IMR-90 (cell line): ENCODE results near the gene CDC26. TPM values are rescaled to one million over a fixed set of nuclear protein-coding genes. Genes with fewer than 3 reads are reported as not detected.

ENCODE experiments used
- ATAC-seq: fragments of 200-7000 bp; cut with Tn5 transposase; 2 replicates; pipeline ENCODE4 v1.9.1; 2020; ENCODE audit warnings: low read depth, mild to moderate bottlenecking, moderate library complexity
- BruUV-seq: library from RNA; stranded (reverse); fragments of 400-500 nt; replicated peaks from 2 replicates; lab custom pipeline; 2021; lab: Mats Ljungman, UMichigan
- CTCF ChIA-PET: fragments of 300-600 bp; formaldehyde crosslinking; extraction: SDS; loops from one replicate; lab custom pipeline; 2021; ENCODE audit warnings: antibody characterized with exemption; lab: Yijun Ruan, JAX
- POLR2A ChIA-PET: fragments of 300-600 bp; sonication (Branson Sonifier 250); formaldehyde crosslinking; loops from one replicate; lab custom pipeline; 2022; ENCODE audit warnings: antibody characterized with exemption; ENCODE audit not compliant: unreplicated experiment; lab: Charles Lee
- DNase-seq: peaks from one replicate; pipeline ENCODE4 v3.0.0; 2013
- H2AFZ ChIP-seq: replicated peaks from 2 replicates; pipeline ENCODE3; 2013; ENCODE audit warnings: low read length, mild to moderate bottlenecking; ENCODE audit not compliant: poor library complexity
- H2AK5ac ChIP-seq: 2 replicates; pipeline ENCODE4 v1.6.1; 2013; ENCODE audit warnings: low read depth, low read length, inconsistent platforms
- H2AK9ac ChIP-seq: replicated peaks from 2 replicates; pipeline ENCODE3; 2013; ENCODE audit warnings: mild to moderate bottlenecking, low read depth, low read length, moderate library complexity; ENCODE audit not compliant: poor library complexity
- H2BK120ac ChIP-seq: 2 replicates; pipeline ENCODE4 v1.6.1; 2013; ENCODE audit warnings: low read depth, low read length, inconsistent platforms
- H2BK15ac ChIP-seq: 3 replicates; pipeline ENCODE4 v1.6.1; 2013; ENCODE audit warnings: low read depth, low read length, inconsistent platforms
- H2BK20ac ChIP-seq: 2 replicates; pipeline ENCODE4 v1.6.1; 2013; ENCODE audit warnings: low read depth, mild to moderate bottlenecking, inconsistent platforms, low read length, moderate library complexity
- H2BK5ac ChIP-seq: 2 replicates; pipeline ENCODE4 v1.6.1; 2013; ENCODE audit warnings: mild to moderate bottlenecking, low read depth, low read length, inconsistent platforms; ENCODE audit not compliant: poor library complexity, severe bottlenecking
- H3K14ac ChIP-seq: replicated peaks from 2 replicates; pipeline ENCODE4 v1.6.1; 2013; ENCODE audit warnings: low read depth, low read length, inconsistent platforms
- H3K18ac ChIP-seq: 2 replicates; pipeline ENCODE4 v1.6.1; 2013; ENCODE audit warnings: low read depth, low read length, control low read depth
- H3K23ac ChIP-seq: 2 replicates; pipeline ENCODE4 v1.6.1; 2013; ENCODE audit warnings: low read depth, low read length, inconsistent platforms
- H3K27ac ChIP-seq: 2 replicates; pipeline ENCODE4 v1.5.1; 2013; ENCODE audit warnings: mild to moderate bottlenecking, control low read depth, low read length; ENCODE audit not compliant: insufficient read depth
- H3K27me3 ChIP-seq: 2 replicates; pipeline ENCODE4 v1.6.1; 2013; ENCODE audit warnings: low read length; ENCODE audit not compliant: control insufficient read depth, insufficient read depth
- H3K36me3 ChIP-seq: 2 replicates; pipeline ENCODE4 v1.6.1; 2013; ENCODE audit warnings: low read length, mixed read lengths; ENCODE audit not compliant: control insufficient read depth, insufficient read depth
- H3K4ac ChIP-seq: 2 replicates; pipeline ENCODE4 v1.6.1; 2013; ENCODE audit warnings: low read depth, low read length, inconsistent platforms
- H3K4me1 ChIP-seq: 2 replicates; pipeline ENCODE4 v1.6.1; 2013; ENCODE audit warnings: low read length, mixed read lengths; ENCODE audit not compliant: control insufficient read depth, insufficient read depth
- H3K4me2 ChIP-seq: 2 replicates; pipeline ENCODE4 v1.6.1; 2013; ENCODE audit warnings: low read depth, mild to moderate bottlenecking, control low read depth, low read length, moderate library complexity
- H3K4me3 ChIP-seq: 2 replicates; pipeline ENCODE4 v1.5.1; 2013; ENCODE audit warnings: low read depth, mild to moderate bottlenecking, control low read depth, low read length, moderate library complexity; ENCODE audit not compliant: insufficient read depth
- H3K56ac ChIP-seq: 2 replicates; pipeline ENCODE4 v1.6.1; 2013; ENCODE audit warnings: low read length, inconsistent platforms; ENCODE audit not compliant: insufficient read depth; ENCODE audit errors: extremely low read depth
- H3K79me1 ChIP-seq, 2 experiments: 2 replicates each; pipeline ENCODE4 v1.6.1; 2013; ENCODE audit warnings: low read length in 2 of 2, inconsistent platforms in 1 of 2, low read depth in 1 of 2
- H3K9ac ChIP-seq: 2 replicates; pipeline ENCODE4 v1.6.1; 2013; ENCODE audit warnings: low read depth, low read length, control low read depth
- H3K9me1 ChIP-seq: 2 replicates; pipeline ENCODE4 v1.6.1; 2013; ENCODE audit warnings: low read length, inconsistent platforms; ENCODE audit not compliant: insufficient read depth
- H3K9me3 ChIP-seq: 2 replicates; pipeline ENCODE4 v1.6.1; 2013; ENCODE audit warnings: low read length; ENCODE audit not compliant: control insufficient read depth, insufficient read depth
- H4K20me1 ChIP-seq: 2 replicates; pipeline ENCODE4 v1.6.1; 2013; ENCODE audit warnings: low read length, inconsistent platforms; ENCODE audit not compliant: insufficient read depth
- H4K5ac ChIP-seq: 2 replicates; pipeline ENCODE4 v1.6.1; 2013; ENCODE audit warnings: mild to moderate bottlenecking, low read depth, low read length, control low read depth
- H4K8ac ChIP-seq, 2 experiments: 2 replicates each; pipeline ENCODE4 v1.6.1; 2013; ENCODE audit warnings: low read depth in 2 of 2, low read length in 2 of 2, control low read depth in 1 of 2, inconsistent platforms in 1 of 2
- H4K91ac ChIP-seq: 2 replicates; pipeline ENCODE4 v1.6.1; 2013; ENCODE audit warnings: low read depth, low read length, inconsistent platforms; ENCODE audit not compliant: insufficient read depth
- CEBPB ChIP-seq: IDR thresholded peaks from 2 replicates; pipeline ENCODE4 v1.6.1; 2012; ENCODE audit warnings: low read depth, low read length, improper control_type of control experiment
- CHD1 ChIP-seq: IDR thresholded peaks from 2 replicates; pipeline ENCODE4 v1.6.1; 2012; ENCODE audit warnings: low read depth, low read length, improper control_type of control experiment
- MAFK ChIP-seq: IDR thresholded peaks from 2 replicates; pipeline ENCODE4 v1.6.1; 2012; ENCODE audit warnings: low read depth, low read length, improper control_type of control experiment
- MAZ ChIP-seq: IDR thresholded peaks from 2 replicates; pipeline ENCODE4 v1.6.1; 2012; ENCODE audit warnings: low read depth, mild to moderate bottlenecking, low read length, improper control_type of control experiment, moderate library complexity, borderline replicate concordance
- MXI1 ChIP-seq: IDR thresholded peaks from 2 replicates; pipeline ENCODE4 v1.6.1; 2012; ENCODE audit warnings: low read depth, mild to moderate bottlenecking, low read length, moderate library complexity, borderline replicate concordance
- NFE2L2 ChIP-seq: fragments of 150-350 bp; IDR thresholded peaks from 2 replicates; pipeline ENCODE4 v1.6.1; 2016; ENCODE audit warnings: low read depth, mild to moderate bottlenecking, low read length
- POLR2A ChIP-seq: IDR thresholded peaks from 2 replicates; pipeline ENCODE4 v1.6.1; 2012; ENCODE audit warnings: mild to moderate bottlenecking, low read depth, low read length
- RAD21 ChIP-seq: IDR thresholded peaks from 2 replicates; pipeline ENCODE4 v1.6.1; 2012; ENCODE audit warnings: low read length, improper control_type of control experiment
- RCOR1 ChIP-seq: IDR thresholded peaks from 2 replicates; pipeline ENCODE4 v1.6.1; 2012; ENCODE audit warnings: mild to moderate bottlenecking, low read length, improper control_type of control experiment; ENCODE audit not compliant: insufficient replicate concordance
- RFX5 ChIP-seq: IDR thresholded peaks from 2 replicates; pipeline ENCODE4 v1.8.0; 2012; ENCODE audit warnings: low read depth, mild to moderate bottlenecking, low read length, moderate library complexity
- SMC3 ChIP-seq: fragments of 150-350 bp; IDR thresholded peaks from 2 replicates; pipeline ENCODE4 v1.6.1; 2016; ENCODE audit warnings: low read depth, mild to moderate bottlenecking, antibody characterized with exemption, low read length, moderate library complexity
- WGBS, 2 experiments: methylation state at CpG; one replicate each; pipeline versions ENCODE4 v1.1.5 to v1.1.7; 2013; ENCODE audit warnings: missing lambda C conversion rate in 2 of 2; ENCODE audit not compliant: insufficient read length in 1 of 2; ENCODE audit errors: extremely low coverage in 2 of 2; 5-methylcytosine and 5-hydroxymethylcytosine counted together
- dilution Hi-C: fragments of 300-500 bp; cut with HindIII; formaldehyde crosslinking; loops from one replicate; pipeline ENCODE4 v1.14.3; 2018; ENCODE audit warnings: low sequenced_read_pairs; ENCODE audit not compliant: unreplicated experiment
- in situ Hi-C: fragments of 300-500 bp; cut with MboI; formaldehyde crosslinking; loops from 3 replicates; pipeline ENCODE4 v1.14.3; 2019; ENCODE audit warnings: low sequenced_read_pairs, inconsistent platforms, mixed read lengths
- intact Hi-C: fragments of 100-400 bp; cut with micrococcal nuclease; formaldehyde crosslinking; loops from 2 replicates; pipeline ENCODE4 v1.10.0; 2022
- polyA plus RNA-seq, 3 experiments: library from polyadenylated mRNA; depleted of rRNA; stranded (reverse); fragments of >200 nt; gene quantifications; 2 replicates each; pipeline ENCODE4 v1.2.3, GENCODE V29; 2012; ENCODE audit warnings: low replicate concordance in 1 of 3
- total RNA-seq: library from RNA; depleted of rRNA; stranded (reverse); fragments of >200 nt; gene quantifications from 2 replicates; pipeline ENCODE4 v1.2.3, GENCODE V29; 2012
- TF ChIP-seq, protein P1 (sequence below): fragments of 150-350 bp; IDR thresholded peaks from 2 replicates; pipeline ENCODE4 v1.6.1; 2017; ENCODE audit warnings: mild to moderate bottlenecking, antibody characterized with exemption, low read length, low read depth
- TF ChIP-seq, protein P2 (sequence below): fragments of 150-350 bp; IDR thresholded peaks from 2 replicates; pipeline ENCODE4 v1.6.1; 2016; ENCODE audit warnings: low read depth, mild to moderate bottlenecking, low read length, moderate library complexity, borderline replicate concordance

The CDC26 gene
- total and polyA plus RNA-seq, 2 of the 4 experiments (the other 2 are of a cell fraction), result 16.5 to 32.7 TPM

DNA sequence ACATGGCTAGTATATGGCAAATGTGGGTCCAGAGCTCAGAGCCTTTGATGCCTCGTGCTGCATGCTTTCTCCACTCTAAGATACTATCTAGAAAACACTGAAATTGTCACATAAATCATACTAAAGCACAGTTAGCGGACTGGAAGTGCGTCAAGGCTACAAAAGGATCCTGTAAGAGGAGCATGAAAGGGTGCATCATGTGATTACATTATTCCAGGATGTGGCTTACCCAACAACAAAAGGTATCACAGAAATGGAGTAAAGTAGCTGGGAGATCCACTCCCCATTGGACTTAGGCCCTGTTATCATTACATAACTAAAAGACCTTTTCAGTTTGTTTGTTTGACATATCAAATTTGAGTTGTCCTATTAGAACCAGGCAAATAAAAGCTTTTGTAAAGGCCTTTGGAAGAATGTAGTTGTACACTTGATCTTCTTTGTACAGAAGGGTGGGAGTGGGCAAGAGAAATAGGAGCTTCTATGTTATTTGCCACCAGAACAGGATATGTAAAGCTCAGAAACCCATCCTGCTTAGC, 47.2 kb downstream of the CDC26 start:
- Histone ChIP-seq H3K18ac (no peak overlapping the region), H3K79me1 (peaks cover 37 to 64% of the 10 kb centered on the region in 2 experiments), H4K20me1 (peaks cover 17% of the 10 kb centered on the region), H4K8ac (no peak overlapping the region), H2BK15ac (no peak overlapping the region), H3K27ac (no peak overlapping the region), H2AK9ac (no peak overlapping the region), H3K4me3 (no peak overlapping the region), H2BK5ac (no peak overlapping the region), H3K9me1 (peaks cover 10% of the 10 kb centered on the region; the same call in 1 of the 2 replicates), H3K9ac (no peak overlapping the region), H3K23ac (no peak overlapping the region), H2AK5ac (no peak overlapping the region), H3K36me3 (peaks cover 2% of the 10 kb centered on the region), H4K91ac (no peak overlapping the region), H3K56ac (no peak overlapping the region), H3K4ac (no peak overlapping the region), H2AFZ (no peak overlapping the region), H3K4me2 (no peak overlapping the region), H4K5ac (no peak overlapping the region), H3K9me3 (no peaks in the 10 kb centered on the region), H3K14ac (no peak overlapping the region), H3K4me1 (peaks cover 11% of the 10 kb centered on the region), H2BK20ac (no peak overlapping the region), H3K27me3 (no peaks in the 10 kb centered on the region), H2BK120ac (no peak overlapping the region)
- in situ Hi-C loops, result no loop called here
- ATAC-seq (no peak), DNase-seq (no peak)
- ChIA-PET CTCF (no interaction called here), POLR2A (interaction anchor here (0.6 kb wide), 1 partner anchor 13 kb away, joined by 8 read pairs; no protein-coding TSS in a partner anchor)
- dilution Hi-C loops, result no loop called here
- no CpG with 5 or more reads among the region's 3 CpGs for WGBS, 2 experiments
- TF ChIP-seq MAFK, result no peak
- no peak for TF ChIP-seq POLR2A
- TF ChIP-seq, protein P1, sequence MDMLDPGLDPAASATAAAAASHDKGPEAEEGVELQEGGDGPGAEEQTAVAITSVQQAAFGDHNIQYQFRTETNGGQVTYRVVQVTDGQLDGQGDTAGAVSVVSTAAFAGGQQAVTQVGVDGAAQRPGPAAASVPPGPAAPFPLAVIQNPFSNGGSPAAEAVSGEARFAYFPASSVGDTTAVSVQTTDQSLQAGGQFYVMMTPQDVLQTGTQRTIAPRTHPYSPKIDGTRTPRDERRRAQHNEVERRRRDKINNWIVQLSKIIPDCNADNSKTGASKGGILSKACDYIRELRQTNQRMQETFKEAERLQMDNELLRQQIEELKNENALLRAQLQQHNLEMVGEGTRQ, result no peak
- no peak for TF ChIP-seq MXI1
- TF ChIP-seq NFE2L2, result no peak
- no peak for TF ChIP-seq CEBPB
- TF ChIP-seq RAD21, result no peak
- no peak for TF ChIP-seq RCOR1
- no peak for TF ChIP-seq SMC3
- TF ChIP-seq, protein P2, sequence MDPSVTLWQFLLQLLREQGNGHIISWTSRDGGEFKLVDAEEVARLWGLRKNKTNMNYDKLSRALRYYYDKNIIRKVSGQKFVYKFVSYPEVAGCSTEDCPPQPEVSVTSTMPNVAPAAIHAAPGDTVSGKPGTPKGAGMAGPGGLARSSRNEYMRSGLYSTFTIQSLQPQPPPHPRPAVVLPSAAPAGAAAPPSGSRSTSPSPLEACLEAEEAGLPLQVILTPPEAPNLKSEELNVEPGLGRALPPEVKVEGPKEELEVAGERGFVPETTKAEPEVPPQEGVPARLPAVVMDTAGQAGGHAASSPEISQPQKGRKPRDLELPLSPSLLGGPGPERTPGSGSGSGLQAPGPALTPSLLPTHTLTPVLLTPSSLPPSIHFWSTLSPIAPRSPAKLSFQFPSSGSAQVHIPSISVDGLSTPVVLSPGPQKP, result no peak
- no peak for TF ChIP-seq CHD1
- TF ChIP-seq MAZ, result no peak
- TF ChIP-seq RFX5, result no peak
- intact Hi-C loops, result no loop called here
- no TSS peak for BruUV-seq
